ENCODE data around the gene ESRRA. TPM values are rescaled to one million over a fixed set of nuclear protein-coding genes. Genes with fewer than 3 reads are reported as not detected.

ESRRA gene
- total and polyA plus RNA-seq, 2 of the 4 experiments (the other 2 are of a cell fraction), result 10.2 to 15.0 TPM

DNA sequence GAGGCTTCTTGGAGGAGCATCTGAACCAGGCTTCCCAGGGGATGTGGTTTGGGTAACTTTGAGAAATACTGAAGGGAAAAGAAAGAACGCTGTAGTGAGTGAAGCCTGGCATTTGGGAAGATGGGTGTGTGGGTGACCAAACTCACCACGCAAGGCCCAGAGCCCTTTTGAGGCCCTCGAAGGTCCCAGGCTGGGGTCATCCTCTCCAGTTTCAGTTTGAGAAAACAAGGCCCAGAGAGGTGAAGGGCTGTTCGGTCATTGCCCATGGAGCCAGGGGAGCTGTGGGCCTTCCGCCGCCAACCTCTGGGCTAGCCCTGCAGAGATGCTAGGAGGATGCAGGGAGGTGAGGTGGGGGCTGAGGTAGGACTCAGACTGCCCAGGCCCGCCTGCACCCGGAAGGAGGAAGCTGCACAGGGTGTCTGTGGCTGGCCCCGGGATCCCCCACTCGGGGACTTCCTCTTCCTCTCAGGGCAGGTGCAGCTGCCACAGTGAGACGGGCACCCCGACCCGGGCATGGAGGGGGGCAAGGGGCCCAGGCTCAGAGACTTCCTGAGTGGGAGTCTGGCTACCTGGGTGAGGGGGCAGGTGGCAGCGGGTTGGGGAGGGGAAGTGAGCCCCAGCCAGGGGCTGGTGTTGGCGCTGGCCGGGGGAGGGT is 34.6 kb downstream of the ESRRA start, which contains the start of gene CCDC88B:
TSS of gene CCDC88B (plus strand) at position 451 of the 655 bp plus-strand sequence. CDS start at position 514, 63 bp downstream.
- H2AFZ ChIP-seq (replicated peaks; ENCODE audit: low read length, poor library complexity), result peak within 1 kb of the TSS; percentile 63
- H3K14ac ChIP-seq (replicated peaks; ENCODE audit: low read depth, low read length), result no peak within 1 kb of the TSS
- no peak within 1 kb of the TSS for H3K18ac ChIP-seq (ENCODE audit: low read depth, low read length)
- intact Hi-C loops (cut with micrococcal nuclease), result no loop called here
- ATAC-seq (ENCODE audit: low read depth) (no peak), DNase-seq (no peak)
- WGBS, 2 experiments (ENCODE audit: extremely low coverage in 2 of 2, insufficient read length in 1 of 2), result 84% methylated on average over 5 of the region's 16 CpGs; no CpG with 5 or more reads in 1 of the 2 experiments
- POLR2A ChIA-PET (ENCODE audit: unreplicated experiment), result no interaction called here
- 0 out of 2 replicates have a peak, but pooled peaks cover 3% of the 10 kb centered on the region for H4K20me1 ChIP-seq (ENCODE audit: insufficient read depth, low read length)
- dilution Hi-C loops (cut with HindIII; ENCODE audit: low sequenced_read_pairs, unreplicated experiment), result no loop called here
- H2AK5ac ChIP-seq (ENCODE audit: low read depth, low read length), result no peak within 1 kb of the TSS
- H3K27me3 ChIP-seq (ENCODE audit: control insufficient read depth, insufficient read depth, low read length), result peaks cover 9% of the 10 kb centered on the region; the same call in 1 of the 2 replicates
- no peak within 1 kb of the TSS for H3K23ac ChIP-seq (ENCODE audit: low read depth, low read length)
- no peak within 1 kb of the TSS for H2BK15ac ChIP-seq (ENCODE audit: low read depth, low read length)
- no peak within 1 kb of the TSS for H4K8ac ChIP-seq (ENCODE audit: low read depth in 2 of 2, low read length in 2 of 2)
- H2BK5ac ChIP-seq (ENCODE audit: low read depth, low read length, poor library complexity, severe bottlenecking), result no peak within 1 kb of the TSS
- H2BK20ac ChIP-seq (ENCODE audit: low read depth, low read length), result no peak within 1 kb of the TSS
- CTCF ChIA-PET, result no interaction called here
- H2BK120ac ChIP-seq (ENCODE audit: low read depth, low read length), result no peak within 1 kb of the TSS
- no peak within 1 kb of the TSS for H4K91ac ChIP-seq (ENCODE audit: insufficient read depth, low read depth, low read length)
- no peak within 1 kb of the TSS for H3K4me2 ChIP-seq (ENCODE audit: low read depth, low read length)
- no TSS peak for BruUV-seq (replicated peaks)
- H3K56ac ChIP-seq (ENCODE audit: extremely low read depth, insufficient read depth, low read length), result no peak within 1 kb of the TSS
- H3K9ac ChIP-seq (ENCODE audit: low read depth, low read length), result no peak within 1 kb of the TSS
- in situ Hi-C loops (cut with MboI; ENCODE audit: low sequenced_read_pairs), result no loop called here
- H3K4me1 ChIP-seq (ENCODE audit: control insufficient read depth, insufficient read depth, low read length), result peaks cover 6% of the 10 kb centered on the region
- H3K27ac ChIP-seq (ENCODE audit: insufficient read depth, low read length), result no peak within 1 kb of the TSS
- H3K4me3 ChIP-seq (ENCODE audit: insufficient read depth, low read depth, low read length), result no peak within 1 kb of the TSS
- no peaks in the 10 kb centered on the region for H3K36me3 ChIP-seq (ENCODE audit: control insufficient read depth, insufficient read depth, low read length)
- H3K9me1 ChIP-seq (ENCODE audit: insufficient read depth, low read length), result peaks cover 3% of the 10 kb centered on the region; the same call in 1 of the 2 replicates
- no peak for TF ChIP-seq RCOR1 (IDR thresholded peaks at IDR 0.05; ENCODE audit: insufficient replicate concordance, low read length)
- TF ChIP-seq SMC3 (IDR thresholded peaks at IDR 0.05; ENCODE audit: low read depth, low read length), result no peak
- no peak for TF ChIP-seq NFE2L2 (IDR thresholded peaks at IDR 0.05; ENCODE audit: low read depth, low read length)
- no peak for TF ChIP-seq MXI1 (IDR thresholded peaks at IDR 0.05; ENCODE audit: borderline replicate concordance, low read depth, low read length)
- no peak for TF ChIP-seq MAFK (IDR thresholded peaks at IDR 0.05; ENCODE audit: low read depth, low read length)
- no peak for TF ChIP-seq RFX5 (IDR thresholded peaks at IDR 0.05; ENCODE audit: low read depth, low read length)
- no peak for TF ChIP-seq FOS (IDR thresholded peaks at IDR 0.05; ENCODE audit: low read depth, low read length)
- TF ChIP-seq, protein P1, sequence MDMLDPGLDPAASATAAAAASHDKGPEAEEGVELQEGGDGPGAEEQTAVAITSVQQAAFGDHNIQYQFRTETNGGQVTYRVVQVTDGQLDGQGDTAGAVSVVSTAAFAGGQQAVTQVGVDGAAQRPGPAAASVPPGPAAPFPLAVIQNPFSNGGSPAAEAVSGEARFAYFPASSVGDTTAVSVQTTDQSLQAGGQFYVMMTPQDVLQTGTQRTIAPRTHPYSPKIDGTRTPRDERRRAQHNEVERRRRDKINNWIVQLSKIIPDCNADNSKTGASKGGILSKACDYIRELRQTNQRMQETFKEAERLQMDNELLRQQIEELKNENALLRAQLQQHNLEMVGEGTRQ (IDR thresholded peaks at IDR 0.05; ENCODE audit: low read depth, low read length), result no peak
- no peak for TF ChIP-seq POLR2A (IDR thresholded peaks at IDR 0.05; ENCODE audit: low read depth, low read length)
- no peak for TF ChIP-seq CEBPB (IDR thresholded peaks at IDR 0.05; ENCODE audit: low read depth, low read length)
- TF ChIP-seq RAD21 (IDR thresholded peaks at IDR 0.05; ENCODE audit: low read length), result no peak
- TF ChIP-seq MAZ (IDR thresholded peaks at IDR 0.05; ENCODE audit: borderline replicate concordance, low read depth, low read length), result no peak
- TF ChIP-seq, protein P2, sequence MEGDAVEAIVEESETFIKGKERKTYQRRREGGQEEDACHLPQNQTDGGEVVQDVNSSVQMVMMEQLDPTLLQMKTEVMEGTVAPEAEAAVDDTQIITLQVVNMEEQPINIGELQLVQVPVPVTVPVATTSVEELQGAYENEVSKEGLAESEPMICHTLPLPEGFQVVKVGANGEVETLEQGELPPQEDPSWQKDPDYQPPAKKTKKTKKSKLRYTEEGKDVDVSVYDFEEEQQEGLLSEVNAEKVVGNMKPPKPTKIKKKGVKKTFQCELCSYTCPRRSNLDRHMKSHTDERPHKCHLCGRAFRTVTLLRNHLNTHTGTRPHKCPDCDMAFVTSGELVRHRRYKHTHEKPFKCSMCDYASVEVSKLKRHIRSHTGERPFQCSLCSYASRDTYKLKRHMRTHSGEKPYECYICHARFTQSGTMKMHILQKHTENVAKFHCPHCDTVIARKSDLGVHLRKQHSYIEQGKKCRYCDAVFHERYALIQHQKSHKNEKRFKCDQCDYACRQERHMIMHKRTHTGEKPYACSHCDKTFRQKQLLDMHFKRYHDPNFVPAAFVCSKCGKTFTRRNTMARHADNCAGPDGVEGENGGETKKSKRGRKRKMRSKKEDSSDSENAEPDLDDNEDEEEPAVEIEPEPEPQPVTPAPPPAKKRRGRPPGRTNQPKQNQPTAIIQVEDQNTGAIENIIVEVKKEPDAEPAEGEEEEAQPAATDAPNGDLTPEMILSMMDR (conservative IDR thresholded peaks at IDR 0.05; ENCODE audit: low read depth, low read length), result no peak
- no peaks in the 10 kb centered on the region for H3K9me3 ChIP-seq (ENCODE audit: control insufficient read depth, insufficient read depth, low read length)
- H2AK9ac ChIP-seq (replicated peaks; ENCODE audit: low read depth, low read length, poor library complexity), result no peak within 1 kb of the TSS
- no peak within 1 kb of the TSS for H4K5ac ChIP-seq (ENCODE audit: low read depth, low read length)
- H3K79me1 ChIP-seq (ENCODE audit: low read depth in 1 of 2, low read length in 2 of 2), result no peaks in the 10 kb centered on the region
- H3K4ac ChIP-seq (ENCODE audit: low read depth, low read length), result no peak within 1 kb of the TSS; the same call in 1 of the 2 replicates

Data from IMR-90 (cell line).